Endothelial cell (in vitro differentiated cells): ENCODE data around the gene BCL2. TPM values are rescaled to one million over a fixed set of nuclear protein-coding genes. Genes with fewer than 3 reads are reported as not detected.

Experiments used
- DNase-seq: peaks from one replicate; pipeline ENCODE4 v3.0.0; 2021; ENCODE audit warnings: low spot score
- H3K27ac Mint-ChIP-seq: one replicate; pipeline ENCODE4 v1.8.0; 2021; ENCODE audit warnings: mixed read lengths, inconsistent platforms; ENCODE audit not compliant: unreplicated experiment
- H3K27me3 Mint-ChIP-seq: one replicate; pipeline ENCODE4 v1.8.0; 2021; ENCODE audit warnings: mild to moderate bottlenecking, moderate library complexity, mixed read lengths, inconsistent platforms; ENCODE audit not compliant: unreplicated experiment
- H3K36me3 Mint-ChIP-seq: one replicate; pipeline ENCODE4 v1.8.0; 2021; ENCODE audit warnings: mild to moderate bottlenecking, low read depth, mixed read lengths, inconsistent platforms; ENCODE audit not compliant: unreplicated experiment
- H3K4me1 Mint-ChIP-seq: one replicate; pipeline ENCODE4 v1.8.0; 2021; ENCODE audit warnings: mild to moderate bottlenecking, mixed read lengths, inconsistent platforms; ENCODE audit not compliant: unreplicated experiment
- H3K4me3 Mint-ChIP-seq: one replicate; pipeline ENCODE4 v1.8.0; 2021; ENCODE audit warnings: mild to moderate bottlenecking, mixed read lengths, inconsistent platforms; ENCODE audit not compliant: unreplicated experiment
- H3K9me3 Mint-ChIP-seq: one replicate; pipeline ENCODE4 v1.8.0; 2021; ENCODE audit warnings: mixed read lengths, inconsistent platforms; ENCODE audit not compliant: unreplicated experiment
- total RNA-seq: library from RNA; stranded (reverse); fragmentation: NEBNext Ultra II Directional; extraction: Animal tissue kit (Norgen Biotek cat#: 25700); gene quantifications from one replicate; pipeline ENCODE4 v1.2.1, GENCODE V29; 2021; ENCODE audit not compliant: unreplicated experiment
- TF ChIP-seq, protein P1 (sequence below): fragments of 200-600 bp; sonication (generic); IDR thresholded peaks from one replicate; pipeline ENCODE4 v1.5.0; 2021; ENCODE audit warnings: antibody characterized with exemption; ENCODE audit not compliant: unreplicated experiment

The BCL2 gene
- total RNA-seq, 1 donor from 2014 or later, result 9.2 TPM

DNA sequence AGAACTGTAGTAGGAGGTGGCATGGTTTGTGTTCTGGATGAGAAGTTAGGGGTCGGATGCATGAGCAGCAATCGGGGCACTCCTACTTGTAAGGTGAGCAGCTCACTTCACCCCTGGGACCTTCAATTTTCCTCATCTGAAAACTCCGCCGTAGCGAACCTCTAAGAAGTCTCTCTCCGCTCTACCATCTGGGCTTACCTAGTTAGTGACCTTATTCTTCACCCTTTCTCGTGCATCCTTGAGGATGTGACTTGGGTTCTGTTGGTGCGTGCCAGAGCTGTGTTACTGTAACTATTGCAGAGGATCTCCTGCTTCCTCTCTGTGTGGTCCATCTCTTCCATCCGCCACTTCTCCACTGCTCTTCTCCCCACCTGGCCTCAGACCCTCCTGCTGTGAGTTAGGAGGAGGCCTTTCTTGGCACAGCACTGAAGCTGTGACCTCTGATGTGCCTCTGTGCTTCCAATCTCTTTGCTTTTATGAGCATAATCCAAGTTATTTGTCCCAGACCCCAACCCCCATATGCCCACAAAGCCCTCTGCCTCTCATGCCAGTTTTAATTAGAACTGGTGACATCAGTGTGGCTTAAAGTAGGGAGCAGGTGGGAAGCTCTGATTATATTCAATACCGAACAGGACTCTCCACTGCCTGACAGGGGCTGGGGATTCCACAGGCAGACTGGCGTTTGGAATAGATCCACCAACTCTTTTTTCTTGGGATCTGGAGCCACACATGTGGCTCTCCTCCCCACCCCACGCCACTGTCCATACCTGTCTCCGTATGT, 178.4 kb downstream of the BCL2 start:
- Mint-ChIP-seq H3K4me1 (peaks cover 63% of the 10 kb centered on the region), H3K9me3 (no peaks in the 10 kb centered on the region), H3K4me3 (no peak overlapping the region), H3K36me3 (peaks cover 7% of the 10 kb centered on the region), H3K27me3 (peaks cover 12% of the 10 kb centered on the region), H3K27ac (peak overlapping the region; percentile 34)
- no peak for DNase-seq
- TF ChIP-seq, protein P1, sequence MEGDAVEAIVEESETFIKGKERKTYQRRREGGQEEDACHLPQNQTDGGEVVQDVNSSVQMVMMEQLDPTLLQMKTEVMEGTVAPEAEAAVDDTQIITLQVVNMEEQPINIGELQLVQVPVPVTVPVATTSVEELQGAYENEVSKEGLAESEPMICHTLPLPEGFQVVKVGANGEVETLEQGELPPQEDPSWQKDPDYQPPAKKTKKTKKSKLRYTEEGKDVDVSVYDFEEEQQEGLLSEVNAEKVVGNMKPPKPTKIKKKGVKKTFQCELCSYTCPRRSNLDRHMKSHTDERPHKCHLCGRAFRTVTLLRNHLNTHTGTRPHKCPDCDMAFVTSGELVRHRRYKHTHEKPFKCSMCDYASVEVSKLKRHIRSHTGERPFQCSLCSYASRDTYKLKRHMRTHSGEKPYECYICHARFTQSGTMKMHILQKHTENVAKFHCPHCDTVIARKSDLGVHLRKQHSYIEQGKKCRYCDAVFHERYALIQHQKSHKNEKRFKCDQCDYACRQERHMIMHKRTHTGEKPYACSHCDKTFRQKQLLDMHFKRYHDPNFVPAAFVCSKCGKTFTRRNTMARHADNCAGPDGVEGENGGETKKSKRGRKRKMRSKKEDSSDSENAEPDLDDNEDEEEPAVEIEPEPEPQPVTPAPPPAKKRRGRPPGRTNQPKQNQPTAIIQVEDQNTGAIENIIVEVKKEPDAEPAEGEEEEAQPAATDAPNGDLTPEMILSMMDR, result no peak

DNA sequence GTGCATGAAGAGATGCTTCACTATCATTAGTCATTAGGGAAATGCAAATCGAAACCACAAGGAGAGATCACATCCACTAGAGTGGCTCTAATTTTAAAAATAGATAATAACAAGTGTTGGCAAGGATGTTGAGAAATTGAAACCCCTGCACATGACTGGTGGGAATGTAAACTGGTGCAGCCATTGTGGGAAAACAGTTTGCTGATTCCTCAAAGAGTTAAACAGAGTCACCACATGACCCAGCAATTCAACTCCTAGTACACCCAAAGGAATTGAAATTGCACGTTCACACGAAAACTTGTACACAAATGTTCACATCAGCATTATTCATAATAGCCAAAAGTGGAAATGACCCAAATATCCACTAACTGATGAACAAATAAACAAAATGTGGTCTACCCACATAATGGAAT, 179.5 kb downstream of the BCL2 start:
- no peaks in the 10 kb centered on the region for H3K9me3 Mint-ChIP-seq
- peak overlapping the region; percentile 22 for H3K27ac Mint-ChIP-seq
- peaks cover 65% of the 10 kb centered on the region for H3K4me1 Mint-ChIP-seq
- H3K4me3 Mint-ChIP-seq, result no peak overlapping the region
- TF ChIP-seq, protein P1, result no peak
- DNase-seq, result no peak
- H3K36me3 Mint-ChIP-seq, result peaks cover 7% of the 10 kb centered on the region
- H3K27me3 Mint-ChIP-seq, result peaks cover 12% of the 10 kb centered on the region

DNA sequence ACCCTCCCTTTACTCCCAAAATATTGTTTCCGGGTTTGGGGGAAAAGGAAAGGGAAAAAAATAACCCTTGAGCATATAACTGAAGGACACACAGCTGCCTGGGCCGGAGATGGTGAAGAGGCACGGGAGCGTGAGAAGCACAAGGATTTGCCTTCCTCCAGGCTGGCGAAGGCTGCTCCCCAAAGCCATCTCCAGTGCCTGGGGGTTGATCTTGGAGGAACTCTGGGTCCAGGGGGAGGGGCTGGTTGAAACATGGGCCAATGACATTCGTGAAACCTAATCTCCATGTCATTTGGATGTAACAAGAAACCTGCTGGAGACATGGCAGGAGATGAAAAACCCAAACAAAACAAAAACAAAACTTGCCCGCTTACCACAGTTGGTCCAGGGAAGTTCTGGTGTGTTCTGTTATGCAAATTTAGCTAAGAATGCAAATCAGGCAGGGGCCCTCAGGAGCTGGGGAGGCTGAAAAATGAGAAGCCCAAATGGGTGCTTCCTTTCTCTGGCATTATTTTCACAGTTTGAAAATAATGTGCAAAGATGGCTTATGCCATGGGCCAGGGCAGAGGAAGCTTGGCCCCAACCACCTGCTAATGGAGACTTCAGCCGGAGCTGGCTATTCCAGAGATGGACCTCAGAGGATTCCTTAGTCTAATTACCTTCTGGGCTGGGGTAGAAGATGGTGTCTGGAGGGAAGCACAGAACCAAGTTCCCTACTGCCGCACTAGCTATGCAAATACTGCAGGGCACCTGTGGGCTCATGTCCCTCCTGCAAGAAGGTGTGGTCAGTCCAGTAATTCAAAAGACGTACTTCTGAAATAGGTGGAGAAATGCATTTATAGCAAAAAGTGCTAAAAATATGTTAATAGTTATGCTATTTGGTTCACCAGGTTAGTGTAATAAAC, 180.9 kb downstream of the BCL2 start:
- Mint-ChIP-seq H3K4me3 (peak overlapping the region; percentile 37), H3K9me3 (no peaks in the 10 kb centered on the region), H3K27ac (peak overlapping the region; percentile 94), H3K4me1 (peaks cover 57% of the 10 kb centered on the region), H3K36me3 (peaks cover 7% of the 10 kb centered on the region), H3K27me3 (peaks cover 12% of the 10 kb centered on the region)
- peak; percentile 54 for DNase-seq
- TF ChIP-seq, protein P1, result no peak

DNA sequence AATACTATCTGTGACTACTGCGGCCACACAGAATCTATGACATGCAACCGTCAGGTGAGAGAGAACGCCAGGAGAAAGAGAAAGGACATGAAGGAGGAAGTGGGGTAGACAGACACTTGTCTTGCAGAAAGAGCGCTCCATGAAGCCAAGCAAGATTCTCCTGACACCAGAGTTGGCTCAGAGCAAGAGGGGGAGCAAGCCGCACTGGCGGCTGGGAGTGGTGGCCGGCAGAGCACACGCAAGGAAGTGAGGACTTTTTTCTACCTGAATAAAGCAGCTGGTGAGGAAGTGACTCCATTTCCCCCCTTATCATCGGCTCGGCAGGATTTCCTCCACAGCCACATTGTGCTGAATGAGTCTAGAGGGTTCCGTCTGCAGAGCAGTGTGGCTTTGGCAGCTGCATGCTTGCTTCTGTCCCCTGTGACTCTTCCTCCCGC, 181.6 kb downstream of the BCL2 start:
- Mint-ChIP-seq H3K4me3 (peak overlapping the region; percentile 37), H3K27me3 (peaks cover 12% of the 10 kb centered on the region), H3K4me1 (peaks cover 52% of the 10 kb centered on the region), H3K27ac (peak overlapping the region; percentile 94), H3K9me3 (no peaks in the 10 kb centered on the region), H3K36me3 (peaks cover 7% of the 10 kb centered on the region)
- peak; percentile 58 for DNase-seq
- TF ChIP-seq, protein P1, result no peak
